SK-N-SH (cell line): Measurements from ENCODE around the gene BCAS2. TPM values are rescaled to one million over a fixed set of nuclear protein-coding genes. Genes with fewer than 3 reads are reported as not detected.

Source experiments
- CTCF ChIA-PET: fragments of 300-600, 350-600 bp; formaldehyde crosslinking; extraction: SDS; loops from one replicate; lab custom pipeline; 2021; lab: Yijun Ruan, JAX
- POLR2A ChIA-PET: fragments of 350-600 bp; sonication (Branson Sonifier 250); formaldehyde crosslinking; extraction: SDS; loops from one replicate; lab custom pipeline; 2020; ENCODE audit warnings: antibody characterized with exemption, inconsistent platforms; lab: Yijun Ruan, JAX
- DNase-seq: peaks from one replicate; pipeline ENCODE4 v3.0.0; 2012
- H2AFZ ChIP-seq: fragments of 200-600 bp; sonication (generic); 2 replicates; pipeline ENCODE4 v1.8.1; 2016; ENCODE audit warnings: antibody characterized with exemption, mild to moderate bottlenecking, low read depth
- H3F3A ChIP-seq: fragments of 200-600 bp; sonication (generic); replicated peaks from 2 replicates; pipeline ENCODE3; 2016; ENCODE audit warnings: antibody characterized with exemption, mild to moderate bottlenecking; ENCODE audit not compliant: insufficient read depth
- H3K27ac ChIP-seq, 2 experiments: fragments of 200-500 bp in 1 of 2; fragments of 200-600 bp in 1 of 2; sonication (Bioruptor generic) in 1 of 2; sonication (generic), shearing (Covaris generic) in 1 of 2; 2 replicates each; pipeline versions ENCODE4 v1.5.1 to v1.6.1; 2014 to 2016; ENCODE audit warnings: low read depth in 2 of 2, inconsistent platforms in 1 of 2, low read length in 1 of 2, mild to moderate bottlenecking in 1 of 2, mixed read lengths in 1 of 2
- H3K27me3 ChIP-seq: fragments of 200-600 bp; sonication (generic), shearing (Covaris generic); 2 replicates; pipeline ENCODE4 v1.6.1; 2016; ENCODE audit warnings: mixed run types; ENCODE audit not compliant: insufficient read depth
- H3K36me3 ChIP-seq, 2 experiments: fragments of 200-500 bp in 1 of 2; fragments of 200-600 bp in 1 of 2; sonication (Bioruptor generic) in 1 of 2; sonication (generic) in 1 of 2; replicated peaks in 1 of 2; 2 replicates each; pipeline versions ENCODE3 to v1.5.1; 2014 to 2016; ENCODE audit warnings: low read length in 1 of 2, mild to moderate bottlenecking in 1 of 2; ENCODE audit not compliant: insufficient read depth in 2 of 2, control insufficient read depth in 1 of 2
- H3K4me1 ChIP-seq, 2 experiments: fragments of 200-500 bp in 1 of 2; fragments of 200-600 bp in 1 of 2; sonication (Bioruptor generic) in 1 of 2; sonication (generic), shearing (Covaris generic) in 1 of 2; 2 replicates each; pipeline versions ENCODE4 v1.5.1 to v1.6.1; 2014 to 2016; ENCODE audit warnings: low read depth in 1 of 2, low read length in 1 of 2, mixed run types in 1 of 2; ENCODE audit not compliant: insufficient read depth in 2 of 2, control insufficient read depth in 1 of 2
- H3K4me2 ChIP-seq: fragments of 200-600 bp; sonication (generic), shearing (Covaris generic); 2 replicates; pipeline ENCODE4 v1.6.1; 2017; ENCODE audit warnings: mixed run types
- H3K4me3 ChIP-seq, 2 experiments: fragments of 200-500 bp in 1 of 2; fragments of 200-600 bp in 1 of 2; sonication (Bioruptor generic) in 1 of 2; sonication (generic), shearing (Covaris generic) in 1 of 2; 2 replicates each; pipeline versions ENCODE4 v1.5.1 to v1.8.1; 2014 to 2016; ENCODE audit warnings: low read depth in 2 of 2, inconsistent platforms in 1 of 2, low read length in 1 of 2, mild to moderate bottlenecking in 1 of 2, mixed read lengths in 1 of 2, moderate library complexity in 1 of 2
- H3K79me2 ChIP-seq: fragments of 200-600 bp; sonication (generic); 2 replicates; pipeline ENCODE4 v1.8.1; 2017; ENCODE audit warnings: mild to moderate bottlenecking; ENCODE audit not compliant: insufficient read depth
- H3K9ac ChIP-seq: fragments of 200-600 bp; sonication (generic); 2 replicates; pipeline ENCODE4 v1.6.1; 2017; ENCODE audit warnings: mixed run types
- H3K9me2 ChIP-seq: fragments of 200-600 bp; sonication (generic); 2 replicates; pipeline ENCODE4 v1.6.1; 2017; ENCODE audit warnings: mixed run types
- H3K9me3 ChIP-seq: fragments of 200-600 bp; sonication (generic); 2 replicates; pipeline ENCODE4 v1.6.1; 2017; ENCODE audit warnings: mixed run types, mild to moderate bottlenecking, moderate library complexity
- H4K20me1 ChIP-seq: fragments of 200-600 bp; sonication (generic); 2 replicates; pipeline ENCODE4 v1.6.1; 2017; ENCODE audit warnings: mild to moderate bottlenecking, mixed run types; ENCODE audit not compliant: insufficient read depth
- CTCF ChIP-seq: fragments of 200-600 bp; sonication (generic); IDR thresholded peaks from 2 replicates; pipeline ENCODE4 v1.6.1; 2017; ENCODE audit warnings: antibody characterized with exemption, mild to moderate bottlenecking, moderate library complexity
- ELF1 ChIP-seq: IDR thresholded peaks from 2 replicates; pipeline ENCODE4 v1.4.0; 2012
- EZH2phosphoT487 ChIP-seq: fragments of 200-600 bp; sonication (generic); IDR thresholded peaks from 2 replicates; pipeline ENCODE4 v1.6.1; 2017; ENCODE audit warnings: low read depth, mixed run types, mild to moderate bottlenecking, antibody characterized with exemption, moderate library complexity, borderline replicate concordance
- FOSL2 ChIP-seq: IDR thresholded peaks from 2 replicates; pipeline ENCODE4 v1.4.0; 2012; ENCODE audit warnings: low read depth, mild to moderate bottlenecking, moderate library complexity, borderline replicate concordance
- FOXJ3 ChIP-seq: sonication (generic); formaldehyde crosslinking; IDR thresholded peaks from 2 replicates; pipeline ENCODE4 v1.5.1; 2020; ENCODE audit warnings: mild to moderate bottlenecking, missing genetic modification reagents
- FOXM1 ChIP-seq: IDR thresholded peaks from 2 replicates; pipeline ENCODE4 v1.4.0; 2012; ENCODE audit warnings: low read depth, mild to moderate bottlenecking
- GABPA ChIP-seq: IDR thresholded peaks from 2 replicates; pipeline ENCODE4 v1.4.0; 2012; ENCODE audit warnings: low read depth, mild to moderate bottlenecking
- MEF2A ChIP-seq: IDR thresholded peaks from 2 replicates; pipeline ENCODE4 v1.4.0; 2012; ENCODE audit warnings: low read depth, borderline replicate concordance
- NFIC ChIP-seq: IDR thresholded peaks from 2 replicates; pipeline ENCODE4 v1.4.0; 2012; ENCODE audit warnings: borderline replicate concordance
- NRF1 ChIP-seq: IDR thresholded peaks from 2 replicates; pipeline ENCODE4 v1.6.1; 2012; ENCODE audit warnings: low read depth, mild to moderate bottlenecking, low read length
- PBX3 ChIP-seq: IDR thresholded peaks from 2 replicates; pipeline ENCODE4; 2012
- POLR2AphosphoS5 ChIP-seq: IDR thresholded peaks from 2 replicates; pipeline ENCODE4 v1.6.1; 2012; ENCODE audit warnings: low read depth, low read length
- RAD21 ChIP-seq: IDR thresholded peaks from 2 replicates; pipeline ENCODE4 v1.6.1; 2012; ENCODE audit warnings: mild to moderate bottlenecking, low read length
- RXRA ChIP-seq: IDR thresholded peaks from 2 replicates; pipeline ENCODE4 v1.4.0; 2012; ENCODE audit warnings: low read depth, mild to moderate bottlenecking, borderline replicate concordance
- SMC3 ChIP-seq: IDR thresholded peaks from 2 replicates; pipeline ENCODE4 v1.6.1; 2012; ENCODE audit warnings: low read depth, low read length, improper control_type of control experiment
- TAF1 ChIP-seq: IDR thresholded peaks from 2 replicates; pipeline ENCODE4 v1.6.1; 2012; ENCODE audit warnings: low read depth, mild to moderate bottlenecking, low read length, moderate library complexity, borderline replicate concordance
- TCF12 ChIP-seq: IDR thresholded peaks from 2 replicates; pipeline ENCODE4 v1.4.0; 2012
- USF1 ChIP-seq: IDR thresholded peaks from 2 replicates; pipeline ENCODE4 v1.4.0; 2012; ENCODE audit warnings: low read depth, borderline replicate concordance
- USF2 ChIP-seq: fragments of 150-350 bp; IDR thresholded peaks from 2 replicates; pipeline ENCODE4 v1.6.1; 2017; ENCODE audit warnings: antibody characterized with exemption, low read length, low read depth, borderline replicate concordance
- YY1 ChIP-seq: IDR thresholded peaks from 2 replicates; pipeline ENCODE4 v1.4.0; 2012; ENCODE audit warnings: low read depth, mild to moderate bottlenecking
- WGBS: methylation state at CpG from one replicate; pipeline ENCODE4 v1.1.6; 2017; ENCODE audit warnings: low lambda C conversion rate; 5-methylcytosine and 5-hydroxymethylcytosine counted together
- polyA plus RNA-seq, 3 experiments: library from polyadenylated mRNA; depleted of rRNA; stranded (reverse); fragments of >200 nt; gene quantifications; 2 replicates each; pipeline ENCODE4 v1.2.3, GENCODE V29; 2012

Gene BCAS2
- polyA plus RNA-seq, 1 of the 3 experiments (the other 2 are of a cell fraction): 19.6 TPM

DNA sequence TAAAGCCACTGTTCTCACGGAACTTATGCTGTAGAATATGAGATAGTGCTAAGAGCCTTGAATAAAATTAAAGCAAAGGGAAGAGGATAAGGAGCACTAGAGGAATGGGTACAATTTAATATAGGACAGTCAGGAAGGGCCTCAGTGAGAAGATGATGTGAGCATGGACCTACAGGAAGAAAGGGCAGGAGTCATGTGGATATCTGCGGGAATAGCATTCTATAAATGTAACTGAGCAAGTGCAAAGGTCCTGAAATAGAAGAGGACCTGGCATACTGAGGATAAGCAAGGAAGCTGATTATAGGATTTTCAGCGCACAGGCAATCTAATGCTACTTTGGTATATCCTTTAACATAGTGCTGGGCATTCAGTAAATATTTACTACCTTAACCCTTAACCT is 12.6 kb upstream of the BCAS2 start:
- Histone ChIP-seq H3K27ac (no peak overlapping the region), H3K4me3 (no peak overlapping the region), H3K27me3 (no peaks in the 10 kb centered on the region), H3K4me1 (no peaks in the 10 kb centered on the region), H3F3A (no peaks in the 10 kb centered on the region), H3K9ac (no peak overlapping the region), H3K9me3 (no peaks in the 10 kb centered on the region), H3K36me3 (no peaks in the 10 kb centered on the region), H3K4me2 (no peak overlapping the region), H3K79me2 (no peaks in the 10 kb centered on the region), H2AFZ (no peak overlapping the region), H3K9me2 (no peaks in the 10 kb centered on the region; the same call in 1 of the 2 replicates), H4K20me1 (no peaks in the 10 kb centered on the region)
- no peak for TF ChIP-seq FOSL2
- TF ChIP-seq ELF1: no peak
- no peak for TF ChIP-seq CTCF
- no peak for TF ChIP-seq PBX3
- no peak for TF ChIP-seq TAF1
- TF ChIP-seq USF1: no peak
- no peak for TF ChIP-seq SMC3
- no peak for TF ChIP-seq USF2
- TF ChIP-seq RAD21: no peak
- POLR2A ChIA-PET: no interaction called here
- WGBS: 27% methylated on average over 3 of the region's 3 CpGs
- CTCF ChIA-PET: interaction anchor here (0.7 to 1.4 kb wide), 2 partner anchors 13 to 35 kb away, joined by 3 read pairs; partner anchors contain the start of gene BCAS2
- DNase-seq: no peak

GRCh38 chr1:114589122-114589521 is 7.7 kb upstream of the BCAS2 start:
- Histone ChIP-seq H2AFZ (no peak overlapping the region), H3K9me2 (no peaks in the 10 kb centered on the region; the same call in 1 of the 2 replicates), H3K79me2 (no peaks in the 10 kb centered on the region), H3K4me3 (no peak overlapping the region), H3F3A (no peaks in the 10 kb centered on the region), H3K4me1 (no peaks in the 10 kb centered on the region), H3K9ac (no peak overlapping the region), H3K27ac (no peak overlapping the region), H3K27me3 (no peaks in the 10 kb centered on the region), H4K20me1 (no peaks in the 10 kb centered on the region), H3K4me2 (no peak overlapping the region), H3K36me3 (no peaks in the 10 kb centered on the region), H3K9me3 (no peaks in the 10 kb centered on the region)
- TF ChIP-seq FOSL2 (no peak), TAF1 (no peak), NFIC (no peak), MEF2A (no peak), RXRA (no peak), POLR2AphosphoS5 (no peak), PBX3 (no peak), GABPA (no peak), EZH2phosphoT487 (no peak), NRF1 (no peak), RAD21 (no peak), YY1 (no peak), USF1 (no peak), FOXJ3 (CRISPR knock-in tag) (no peak), TCF12 (no peak), SMC3 (no peak), FOXM1 (no peak), ELF1 (no peak)
- WGBS: 19% methylated on average over 3 of the region's 3 CpGs
- DNase-seq: no peak
- ChIA-PET CTCF (no interaction called here), POLR2A (no interaction called here)
